Activated CD4-positive, alpha-beta T cell treated with anti-CD3 and anti-CD28 coated beads for 24 hours (primary cell): ENCODE data around the gene DIP2B.
"Not testable (repeated sequence)": the region's sequence is repeated elsewhere in the genome, so short reads cannot be mapped to it uniquely, and the experiment has no call there.

Experiments
- DNase-seq, 2 donors: peaks; one replicate each; pipeline ENCODE4 v3.0.0-alpha.2; 2020; ENCODE audit warnings: low read depth in 2 of 2

DIP2B gene

GRCh38 chr12:50504798-50505674 is at the start of gene DIP2B:
Gene DIP2B, plus strand, starts transcription at chr12:50504985. Its CDS starts 156 bp downstream, at chr12:50505141.
- DNase-seq: peak; percentile 96 to 97

DNA sequence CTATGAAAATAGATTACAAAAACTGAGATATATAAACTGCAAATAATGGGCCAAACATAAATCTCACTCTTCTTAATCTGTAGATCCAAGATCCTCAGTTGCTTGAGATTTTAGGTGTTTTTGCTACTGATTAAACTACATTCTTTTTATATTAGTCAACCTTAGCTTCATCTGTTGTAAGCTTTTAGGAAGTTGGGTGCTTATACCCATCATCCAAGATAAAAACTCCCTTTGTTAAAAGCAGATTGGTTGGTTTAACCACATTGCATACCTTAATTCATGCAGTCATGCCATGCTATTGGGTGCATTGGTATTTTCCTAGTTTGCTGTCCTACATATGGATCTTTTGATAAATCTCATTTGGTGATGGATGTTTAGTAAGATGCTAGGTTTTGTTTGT is 46.2 kb upstream of the DIP2B start:
- no peak for DNase-seq

- no peak for DNase-seq
Measured at GRCh38 chr12:50467439-50467838, 37.3 kb upstream of the DIP2B start.

- no peak for DNase-seq
Measured at GRCh38 chr12:50477241-50477832, 27.4 kb upstream of the DIP2B start.

GRCh38 chr12:50482571-50482970 is 22.2 kb upstream of the DIP2B start:
- DNase-seq: no peak

DNA sequence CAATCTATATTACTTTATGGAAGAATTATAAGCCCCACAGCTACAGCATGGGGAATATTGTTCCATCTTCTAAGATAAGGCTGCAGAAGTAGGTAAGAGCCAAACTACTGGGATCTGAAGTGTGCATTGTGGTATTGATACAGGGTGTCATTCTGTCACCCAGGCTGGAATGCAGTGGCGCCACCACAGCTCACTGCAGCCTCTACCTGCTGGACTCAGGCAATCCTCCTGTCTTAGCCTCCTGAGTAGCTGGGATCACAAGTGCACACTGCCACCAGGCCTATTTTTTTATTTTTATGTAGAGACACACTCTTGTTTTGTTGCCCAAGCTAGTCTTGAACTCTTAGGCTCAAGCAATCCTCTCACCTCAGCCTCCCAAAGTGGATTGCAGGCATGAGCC is 21.3 kb upstream of the DIP2B start:
- no peak for DNase-seq

GRCh38 chr12:50488801-50489200 is 16.0 kb upstream of the DIP2B start:
- no peak for DNase-seq

- not testable (repeated sequence) for DNase-seq
Measured at GRCh38 chr12:50498119-50498518, 6.7 kb upstream of the DIP2B start.

DNA sequence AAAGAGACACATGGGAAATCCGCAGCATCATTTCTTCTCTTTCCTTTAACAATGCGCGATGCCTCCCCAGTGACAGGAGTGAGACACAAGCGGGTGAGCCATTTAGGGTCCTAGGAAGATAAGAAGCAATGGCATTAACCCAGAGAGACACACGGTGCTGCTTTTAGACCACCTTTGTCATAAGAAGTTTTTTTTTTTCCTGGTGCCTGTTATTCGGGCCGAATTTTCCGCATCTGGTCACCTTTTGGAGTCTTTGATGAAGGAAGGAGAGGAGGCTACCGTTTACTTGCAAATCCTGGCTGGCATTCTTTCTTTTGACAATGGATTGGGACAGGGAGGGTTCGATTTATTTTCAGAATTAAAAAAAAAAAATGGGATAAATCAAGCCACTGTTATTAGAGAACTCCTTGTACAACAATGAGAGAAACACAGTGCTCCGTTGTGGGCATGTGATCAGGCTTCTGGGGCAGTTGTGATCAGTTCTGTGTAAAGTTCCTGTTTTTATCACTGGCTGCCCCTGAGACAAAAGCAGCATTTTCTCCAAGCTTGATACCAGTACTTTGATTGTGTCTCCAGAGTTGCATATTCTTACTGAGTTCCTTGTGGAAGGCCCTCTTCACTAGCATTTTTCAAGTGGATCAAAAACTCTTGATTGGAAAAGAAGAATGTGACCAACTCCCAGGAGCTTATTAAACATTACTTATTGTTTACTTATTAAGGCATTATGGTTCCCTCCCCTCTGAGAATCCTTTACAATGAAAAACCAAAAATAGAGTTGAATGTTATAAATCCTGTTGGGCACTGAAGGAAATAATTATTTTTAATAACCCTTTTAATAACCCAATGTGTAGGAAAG is 1.1 kb downstream of the DIP2B start:
- DNase-seq: no peak

DNA sequence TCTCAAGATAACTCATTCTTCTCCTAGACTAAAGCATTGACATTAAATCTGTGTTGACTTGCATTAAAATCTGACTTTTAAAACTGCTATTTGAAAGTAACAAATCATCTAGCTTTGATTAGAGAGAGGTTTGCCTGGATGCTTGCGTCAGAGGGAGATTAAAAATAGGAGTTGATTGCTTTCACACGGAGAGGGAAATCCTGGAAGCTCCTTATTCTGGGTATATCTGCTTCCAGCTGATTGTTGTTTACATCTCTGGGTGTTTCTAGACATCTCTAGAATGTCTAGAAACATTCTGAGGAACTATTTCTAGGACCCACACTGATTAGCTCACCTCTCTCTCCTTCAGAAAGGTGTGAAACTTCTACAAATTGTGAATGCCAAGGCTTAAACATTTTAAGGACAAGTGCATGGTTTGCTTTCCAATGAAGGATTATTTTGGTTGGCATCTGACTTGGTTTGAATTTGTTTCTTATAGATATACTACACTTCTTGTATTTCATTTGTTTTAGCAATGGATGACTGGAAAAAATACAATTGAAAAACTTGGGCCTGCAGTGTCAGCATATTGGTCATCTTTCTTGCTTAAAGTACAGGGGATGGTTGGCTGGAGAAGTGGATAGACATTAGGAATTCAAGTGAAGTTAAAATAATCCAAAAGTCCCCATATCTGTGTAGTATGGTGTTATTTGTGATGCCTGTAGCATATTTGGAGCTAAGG is 2.1 kb downstream of the DIP2B start:
- DNase-seq: no peak

DNA sequence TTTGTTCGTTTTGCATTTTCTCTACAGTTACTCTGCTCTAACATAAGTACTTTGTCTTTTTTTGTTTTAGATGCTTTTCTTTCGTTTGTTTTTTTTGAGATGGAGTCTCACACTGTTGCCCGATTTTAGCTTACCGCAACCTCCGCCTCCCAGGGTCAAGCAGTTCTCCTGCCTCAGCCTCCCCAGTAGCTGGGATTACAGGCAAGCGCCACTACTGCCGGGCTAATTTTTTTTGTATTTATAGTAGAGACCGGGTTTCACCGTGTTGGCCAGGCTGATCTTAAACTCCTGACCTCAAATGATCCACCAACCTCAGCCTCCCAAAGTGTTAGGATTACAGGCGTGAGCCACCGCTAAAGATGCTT is 2.7 kb downstream of the DIP2B start:
- DNase-seq: no peak

- no peak for DNase-seq
Measured at GRCh38 chr12:50507930-50508329, 3.1 kb downstream of the DIP2B start.

- DNase-seq: no peak
Measured at GRCh38 chr12:50508414-50508813, 3.6 kb downstream of the DIP2B start.

DNA sequence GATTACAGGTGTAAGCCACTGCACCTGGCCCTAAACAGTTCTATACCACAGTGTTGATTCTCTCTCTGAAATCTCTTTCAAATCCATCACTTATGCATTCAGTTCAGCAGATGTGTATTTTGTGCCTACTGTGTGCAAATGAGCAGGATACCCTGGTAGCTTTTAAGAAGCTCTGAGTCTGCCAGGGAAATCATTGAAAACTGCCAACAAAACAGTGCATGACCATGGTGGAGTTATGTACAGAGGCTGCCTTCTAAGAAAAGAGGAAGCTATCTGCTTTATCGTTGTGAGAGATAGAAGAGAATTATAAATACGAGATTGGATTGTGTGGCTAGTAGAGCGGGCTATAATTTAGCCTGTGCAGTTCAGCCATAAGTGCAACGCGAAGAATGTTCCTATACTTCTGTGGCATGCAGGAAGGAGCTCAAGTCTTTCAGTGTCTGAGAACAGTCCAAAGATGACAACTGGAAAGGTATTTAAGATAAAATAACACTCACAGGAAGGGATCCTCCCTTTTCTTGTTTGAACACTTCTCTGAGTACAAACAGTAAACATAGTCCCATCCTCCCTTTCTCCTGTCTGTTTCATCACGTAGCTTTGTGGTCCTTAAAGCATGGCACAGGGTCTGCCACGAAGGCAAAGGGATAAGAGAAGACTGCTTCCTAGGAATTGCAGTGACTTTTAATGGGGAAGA is 4.3 kb downstream of the DIP2B start:
- DNase-seq: no peak

DNA sequence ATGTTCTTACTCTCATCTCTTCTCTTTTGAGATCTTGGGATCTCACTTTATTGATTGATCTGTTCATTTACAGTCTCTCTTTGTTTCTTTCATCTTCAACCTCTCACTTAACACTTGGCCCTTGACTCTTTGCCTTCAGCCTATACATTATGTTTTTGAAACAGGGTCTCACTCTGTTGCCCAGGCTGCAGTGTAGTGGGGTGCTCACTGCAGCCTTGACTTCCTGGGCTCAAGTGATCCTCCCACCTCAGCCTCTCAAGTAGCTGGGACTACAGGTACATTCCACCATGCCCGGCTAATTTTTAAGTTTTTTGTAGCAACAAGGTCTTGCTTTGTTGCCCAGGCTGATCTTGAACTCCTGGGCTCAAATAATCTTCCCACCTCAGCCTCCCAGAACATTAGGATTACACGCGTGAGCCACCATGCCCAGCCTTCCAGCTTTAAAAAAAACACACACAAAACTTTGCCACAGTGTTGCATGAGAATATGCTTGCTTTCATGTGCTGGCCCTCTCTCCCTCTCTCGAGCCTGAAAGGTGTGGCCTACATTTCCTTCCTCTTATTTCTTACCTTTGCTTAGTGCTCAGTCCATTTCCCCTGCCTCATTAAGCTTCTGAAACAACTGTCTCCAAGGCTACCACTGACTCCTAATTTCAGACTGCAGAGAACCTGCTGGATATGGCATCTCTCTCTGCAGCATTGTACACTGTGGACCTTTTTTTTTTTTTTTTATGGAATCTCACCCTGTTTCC is 9.9 kb downstream of the DIP2B start:
- no peak for DNase-seq

GRCh38 chr12:50515587-50515986 is 10.8 kb downstream of the DIP2B start:
- DNase-seq: no peak

GRCh38 chr12:50517421-50518048 is 12.8 kb downstream of the DIP2B start:
- DNase-seq: no peak

- no peak for DNase-seq
Measured at GRCh38 chr12:50518090-50518489, 13.3 kb downstream of the DIP2B start.

DNA sequence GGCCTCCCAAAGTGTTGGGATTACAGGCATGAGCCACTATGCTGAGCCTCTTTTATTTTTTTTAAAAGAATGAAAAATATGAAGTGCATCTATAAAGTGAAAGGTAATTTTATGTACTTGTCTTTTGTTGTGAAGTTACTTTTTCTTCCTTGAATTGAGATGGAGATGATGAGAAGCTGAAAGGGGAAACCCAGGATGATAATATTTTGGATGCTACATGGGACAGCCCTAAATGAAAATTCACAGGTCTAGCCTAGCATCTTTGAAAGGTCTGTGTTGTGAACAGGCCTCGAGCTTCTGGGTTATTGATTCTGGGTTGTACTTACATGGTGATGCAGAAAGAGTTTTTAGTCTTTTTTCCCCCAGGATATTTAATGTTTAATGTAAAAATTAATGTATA is 14.6 kb downstream of the DIP2B start:
- no peak for DNase-seq
